HFF-Myc (cell line): ENCODE results near the gene GIPC3.
"Not testable (repeated sequence)": the region's sequence is repeated elsewhere in the genome, so short reads cannot be mapped to it uniquely, and the experiment has no call there.

Experiments
- DNase-seq: peaks from one replicate; pipeline ENCODE4 v3.0.0-alpha.2; 2011; ENCODE audit warnings: low read depth; ENCODE audit errors: extremely low read depth
- H3K4me3 ChIP-seq: replicated peaks from 2 replicates; pipeline ENCODE4 v1.5.1; 2011; ENCODE audit warnings: low read depth, mild to moderate bottlenecking, control low read depth, low read length
- TF ChIP-seq, protein P1 (sequence below): IDR thresholded peaks from 2 replicates; pipeline ENCODE4 v1.5.1; 2012; ENCODE audit warnings: mild to moderate bottlenecking, low read depth, low read length, control low read depth; ENCODE audit errors: missing control alignments

The GIPC3 gene

DNA sequence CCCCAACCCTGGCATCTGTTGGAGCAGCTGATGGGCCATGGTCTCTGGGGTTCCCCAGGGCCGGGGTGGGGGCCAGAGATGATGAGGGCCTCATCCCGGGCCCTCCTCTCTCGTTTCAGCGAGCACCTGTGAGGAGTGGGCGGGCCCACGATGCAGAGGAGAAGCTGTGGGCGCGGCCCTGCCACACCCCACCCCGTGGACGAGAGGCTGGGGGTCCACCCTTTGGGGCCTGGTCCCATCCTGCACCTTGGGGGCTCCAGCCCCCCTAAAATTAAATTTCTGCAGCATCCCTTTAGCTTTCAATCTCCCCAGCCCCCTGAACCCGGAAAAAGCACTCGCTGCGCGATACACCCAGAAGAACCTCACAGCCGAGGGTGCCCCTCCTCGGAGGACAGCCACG lies 6.9 kb upstream of the GIPC3 start:
- TF ChIP-seq, protein P1, sequence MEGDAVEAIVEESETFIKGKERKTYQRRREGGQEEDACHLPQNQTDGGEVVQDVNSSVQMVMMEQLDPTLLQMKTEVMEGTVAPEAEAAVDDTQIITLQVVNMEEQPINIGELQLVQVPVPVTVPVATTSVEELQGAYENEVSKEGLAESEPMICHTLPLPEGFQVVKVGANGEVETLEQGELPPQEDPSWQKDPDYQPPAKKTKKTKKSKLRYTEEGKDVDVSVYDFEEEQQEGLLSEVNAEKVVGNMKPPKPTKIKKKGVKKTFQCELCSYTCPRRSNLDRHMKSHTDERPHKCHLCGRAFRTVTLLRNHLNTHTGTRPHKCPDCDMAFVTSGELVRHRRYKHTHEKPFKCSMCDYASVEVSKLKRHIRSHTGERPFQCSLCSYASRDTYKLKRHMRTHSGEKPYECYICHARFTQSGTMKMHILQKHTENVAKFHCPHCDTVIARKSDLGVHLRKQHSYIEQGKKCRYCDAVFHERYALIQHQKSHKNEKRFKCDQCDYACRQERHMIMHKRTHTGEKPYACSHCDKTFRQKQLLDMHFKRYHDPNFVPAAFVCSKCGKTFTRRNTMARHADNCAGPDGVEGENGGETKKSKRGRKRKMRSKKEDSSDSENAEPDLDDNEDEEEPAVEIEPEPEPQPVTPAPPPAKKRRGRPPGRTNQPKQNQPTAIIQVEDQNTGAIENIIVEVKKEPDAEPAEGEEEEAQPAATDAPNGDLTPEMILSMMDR = no peak
- DNase-seq = no peak
- no peak overlapping the region for H3K4me3 ChIP-seq

GRCh38 chr19:3580156-3580934 lies 4.9 kb upstream of the GIPC3 start:
- peak; percentile 72 for DNase-seq
- TF ChIP-seq, protein P1 = no peak

GRCh38 chr19:3581792-3582191 lies 3.5 kb upstream of the GIPC3 start:
- not testable (repeated sequence) for H3K4me3 ChIP-seq

More at GRCh38 chr19:3580156-3580934, 4.9 kb upstream of the GIPC3 start:
- no peak overlapping the region for H3K4me3 ChIP-seq

GRCh38 chr19:3584036-3584802 lies 1.1 kb upstream of the GIPC3 start:
- not testable (repeated sequence) for DNase-seq, H3K4me3 ChIP-seq

More at GRCh38 chr19:3581792-3582191, 3.5 kb upstream of the GIPC3 start:
- DNase-seq = not testable (repeated sequence)

- no peak overlapping the region for H3K4me3 ChIP-seq
- TF ChIP-seq, protein P1 = peak; percentile 66
- no peak for DNase-seq
Observed at GRCh38 chr19:3586127-3586626, 899 bp downstream of the GIPC3 start.

GRCh38 chr19:3586707-3587346 lies 1.5 kb downstream of the GIPC3 start:
- TF ChIP-seq, protein P1 = no peak
- DNase-seq = no peak
- no peak overlapping the region for H3K4me3 ChIP-seq

GRCh38 chr19:3589439-3589838 lies 4.2 kb downstream of the GIPC3 start:
- H3K4me3 ChIP-seq = no peak overlapping the region
- no peak for DNase-seq
- TF ChIP-seq, protein P1 = no peak
